Hepatocyte (in vitro differentiated cells): ENCODE measurements around the gene OS9. TPM values are rescaled to one million over a fixed set of nuclear protein-coding genes. Genes with fewer than 3 reads are reported as not detected.
"Not testable (repeated sequence)": the region's sequence is repeated elsewhere in the genome, so short reads cannot be mapped to it uniquely, and the experiment has no call there.

Source experiments
- DNase-seq: peaks from one replicate; pipeline ENCODE4 v3.0.0-alpha.2; 2016; ENCODE audit warnings: low spot score
- H2AFZ ChIP-seq: fragments of 200-600 bp; sonication (generic); 2 replicates; pipeline ENCODE4 v1.6.0; 2016; ENCODE audit warnings: antibody characterized with exemption, mild to moderate bottlenecking
- H3K27ac ChIP-seq: fragments of 200-600 bp; sonication (generic); 2 replicates; pipeline ENCODE4 v1.5.1; 2016; ENCODE audit warnings: mild to moderate bottlenecking
- H3K27me3 ChIP-seq: fragments of 200-600 bp; sonication (generic); 2 replicates; pipeline ENCODE4 v1.6.1; 2016
- H3K36me3 ChIP-seq: fragments of 200-600 bp; sonication (generic); replicated peaks from 2 replicates; pipeline ENCODE4 v1.5.1; 2016; ENCODE audit warnings: low read depth; ENCODE audit not compliant: insufficient read depth
- H3K4me1 ChIP-seq: fragments of 200-600 bp; sonication (generic); 2 replicates; pipeline ENCODE4 v1.5.1; 2016; ENCODE audit warnings: mild to moderate bottlenecking, moderate library complexity; ENCODE audit not compliant: insufficient read depth
- H3K4me2 ChIP-seq: fragments of 200-600 bp; sonication (generic); 2 replicates; pipeline ENCODE4 v1.6.0; 2016
- H3K4me3 ChIP-seq: fragments of 200-600 bp; sonication (generic); 2 replicates; pipeline ENCODE4 v1.5.1; 2016; ENCODE audit warnings: mild to moderate bottlenecking
- H3K79me2 ChIP-seq: fragments of 200-600 bp; sonication (generic); 2 replicates; pipeline ENCODE4 v1.6.0; 2017; ENCODE audit warnings: mild to moderate bottlenecking
- H3K9me2 ChIP-seq: fragments of 200-600 bp; sonication (generic); replicated peaks from 2 replicates; pipeline ENCODE4 v1.6.0; 2017; ENCODE audit warnings: mild to moderate bottlenecking; ENCODE audit not compliant: insufficient read depth
- H3K9me3 ChIP-seq: fragments of 200-600 bp; sonication (generic); 2 replicates; pipeline ENCODE4 v1.5.1; 2016; ENCODE audit warnings: low read depth, mild to moderate bottlenecking
- H4K20me1 ChIP-seq: fragments of 200-600 bp; sonication (generic); 2 replicates; pipeline ENCODE4 v1.6.0; 2016; ENCODE audit warnings: mild to moderate bottlenecking; ENCODE audit not compliant: insufficient read depth, poor library complexity, severe bottlenecking
- EZH2 ChIP-seq: fragments of 200-600 bp; sonication (generic); IDR thresholded peaks from 2 replicates; pipeline ENCODE4 v1.6.1; 2016; ENCODE audit warnings: antibody characterized with exemption, mild to moderate bottlenecking, borderline replicate concordance
- EZH2phosphoT487 ChIP-seq: fragments of 200-600 bp; sonication (generic); IDR thresholded peaks from one replicate; pipeline ENCODE4 v1.6.1; 2018; ENCODE audit warnings: antibody characterized with exemption, mild to moderate bottlenecking, low read depth, moderate library complexity; ENCODE audit not compliant: unreplicated experiment, severe bottlenecking
- WGBS: methylation state at CpG from one replicate; pipeline ENCODE4 v1.1.6; 2016; ENCODE audit warnings: low lambda C conversion rate; ENCODE audit errors: missing lambda C conversion rate; 5-methylcytosine and 5-hydroxymethylcytosine counted together
- polyA plus RNA-seq: library from polyadenylated mRNA; unstranded; fragments of >200 nt; fragmentation: Nextera tagmentation; extraction: Ambion mirVana; gene quantifications from 2 replicates; pipeline ENCODE4 v1.2.1, GENCODE V29; 2016
- total RNA-seq: library from RNA; depleted of rRNA; stranded (reverse); fragments of >200 nt; gene quantifications from 2 replicates; pipeline ENCODE4 v1.2.3, GENCODE V29; 2014
- TF ChIP-seq, protein P1 (sequence below): fragments of 200-600 bp; sonication (generic); IDR thresholded peaks from 2 replicates; pipeline ENCODE4 v1.5.1; 2016; ENCODE audit warnings: antibody characterized with exemption, mild to moderate bottlenecking; ENCODE audit not compliant: poor library complexity

OS9 gene
- total and polyA plus RNA-seq, 2 experiments from 2014 or later: 243 to 366 TPM

- WGBS: 79% methylated on average over 22 of the region's 23 CpGs
- no peaks in the 10 kb centered on the region for H3K4me1 ChIP-seq
- TF ChIP-seq, protein P1, sequence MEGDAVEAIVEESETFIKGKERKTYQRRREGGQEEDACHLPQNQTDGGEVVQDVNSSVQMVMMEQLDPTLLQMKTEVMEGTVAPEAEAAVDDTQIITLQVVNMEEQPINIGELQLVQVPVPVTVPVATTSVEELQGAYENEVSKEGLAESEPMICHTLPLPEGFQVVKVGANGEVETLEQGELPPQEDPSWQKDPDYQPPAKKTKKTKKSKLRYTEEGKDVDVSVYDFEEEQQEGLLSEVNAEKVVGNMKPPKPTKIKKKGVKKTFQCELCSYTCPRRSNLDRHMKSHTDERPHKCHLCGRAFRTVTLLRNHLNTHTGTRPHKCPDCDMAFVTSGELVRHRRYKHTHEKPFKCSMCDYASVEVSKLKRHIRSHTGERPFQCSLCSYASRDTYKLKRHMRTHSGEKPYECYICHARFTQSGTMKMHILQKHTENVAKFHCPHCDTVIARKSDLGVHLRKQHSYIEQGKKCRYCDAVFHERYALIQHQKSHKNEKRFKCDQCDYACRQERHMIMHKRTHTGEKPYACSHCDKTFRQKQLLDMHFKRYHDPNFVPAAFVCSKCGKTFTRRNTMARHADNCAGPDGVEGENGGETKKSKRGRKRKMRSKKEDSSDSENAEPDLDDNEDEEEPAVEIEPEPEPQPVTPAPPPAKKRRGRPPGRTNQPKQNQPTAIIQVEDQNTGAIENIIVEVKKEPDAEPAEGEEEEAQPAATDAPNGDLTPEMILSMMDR: no peak
- TF ChIP-seq EZH2 (no peak), EZH2phosphoT487 (no peak)
These were observed 38.2 kb upstream of the OS9 start for GRCh38 chr12:57655541-57656240.

GRCh38 chr12:57656408-57656807, 37.5 kb upstream of the OS9 start:
- not testable (repeated sequence) for H3K9me2 ChIP-seq, H4K20me1 ChIP-seq, H3K4me2 ChIP-seq, DNase-seq, H2AFZ ChIP-seq, H3K4me1 ChIP-seq, H3K27me3 ChIP-seq, H3K79me2 ChIP-seq, H3K27ac ChIP-seq, H3K4me3 ChIP-seq, H3K9me3 ChIP-seq, H3K36me3 ChIP-seq
- WGBS: 71% methylated on average over 4 of the region's 4 CpGs

More at GRCh38 chr12:57655541-57656240, 38.2 kb upstream of the OS9 start:
- Histone ChIP-seq H3K27me3 (no peaks in the 10 kb centered on the region), H3K9me3 (no peaks in the 10 kb centered on the region), H3K4me2 (no peak overlapping the region), H3K4me3 (no peak overlapping the region), H2AFZ (no peak overlapping the region), H3K27ac (no peak overlapping the region), H3K9me2 (no peaks in the 10 kb centered on the region), H4K20me1 (no peaks in the 10 kb centered on the region), H3K36me3 (no peaks in the 10 kb centered on the region), H3K79me2 (no peaks in the 10 kb centered on the region)
- DNase-seq: no peak

- Histone ChIP-seq H3K4me2 (no peak overlapping the region), H2AFZ (no peak overlapping the region), H3K4me3 (no peak overlapping the region), H3K4me1 (no peaks in the 10 kb centered on the region), H3K9me2 (no peaks in the 10 kb centered on the region), H3K9me3 (no peaks in the 10 kb centered on the region), H3K27me3 (no peaks in the 10 kb centered on the region), H3K79me2 (no peaks in the 10 kb centered on the region), H3K36me3 (no peaks in the 10 kb centered on the region), H3K27ac (no peak overlapping the region), H4K20me1 (no peaks in the 10 kb centered on the region)
- peak; percentile 18 for DNase-seq
- WGBS: 54% methylated on average over 3 of the region's 3 CpGs
- TF ChIP-seq EZH2phosphoT487 (no peak), EZH2 (no peak)
- TF ChIP-seq, protein P1: no peak
These were observed 36.2 kb upstream of the OS9 start for GRCh38 chr12:57657744-57658143.

GRCh38 chr12:57658890-57659289, 35.0 kb upstream of the OS9 start:
- Histone ChIP-seq H3K4me3 (no peak overlapping the region), H3K4me1 (no peaks in the 10 kb centered on the region), H3K27ac (no peak overlapping the region), H3K9me3 (no peaks in the 10 kb centered on the region), H4K20me1 (no peaks in the 10 kb centered on the region), H3K27me3 (no peaks in the 10 kb centered on the region), H3K79me2 (no peaks in the 10 kb centered on the region), H3K9me2 (no peaks in the 10 kb centered on the region), H3K4me2 (no peak overlapping the region), H3K36me3 (no peaks in the 10 kb centered on the region), H2AFZ (no peak overlapping the region)
- TF ChIP-seq, protein P1: no peak
- TF ChIP-seq EZH2 (no peak), EZH2phosphoT487 (no peak)
- no peak for DNase-seq
- 42% methylated on average over 3 of the region's 3 CpGs for WGBS
